ENCODE measurements around the gene TBPL1.
"Not testable (repeated sequence)": the region's sequence is repeated elsewhere in the genome, so short reads cannot be mapped to it uniquely, and the experiment has no call there.

Gene TBPL1

GRCh38 chr6:133952815-133953633, at the start of gene TBPL1:
TSS of gene TBPL1 (plus strand) at chr6:133953224. CDS start at chr6:133980126, 26,902 bp downstream.
- DNase-seq: peak; percentile 94

GRCh38 chr6:133903855-133904254, 49.2 kb upstream of the TBPL1 start:
- no peak for DNase-seq

GRCh38 chr6:133906050-133906449, 47.0 kb upstream of the TBPL1 start:
- DNase-seq: no peak

- peak; percentile 70 for DNase-seq
Observed at GRCh38 chr6:133916650-133917151, 36.3 kb upstream of the TBPL1 start.

GRCh38 chr6:133917781-133918180, 35.2 kb upstream of the TBPL1 start:
- no peak for DNase-seq

- no peak for DNase-seq
Observed at GRCh38 chr6:133918208-133918930, 34.7 kb upstream of the TBPL1 start.

- no peak for DNase-seq
Observed at GRCh38 chr6:133919362-133919761, 33.7 kb upstream of the TBPL1 start.

- DNase-seq: peak; percentile 51
Observed at GRCh38 chr6:133921249-133921859, 31.7 kb upstream of the TBPL1 start.

- peak; percentile 14 for DNase-seq
Observed at GRCh38 chr6:133923938-133924593, 29.0 kb upstream of the TBPL1 start.

GRCh38 chr6:133931221-133931620, 21.8 kb upstream of the TBPL1 start:
- not testable (repeated sequence) for DNase-seq

GRCh38 chr6:133936352-133936751, 16.7 kb upstream of the TBPL1 start:
- not testable (repeated sequence) for DNase-seq

- DNase-seq: no peak
Observed at GRCh38 chr6:133937909-133938308, 15.1 kb upstream of the TBPL1 start.

GRCh38 chr6:133938533-133938932, 14.5 kb upstream of the TBPL1 start:
- no peak for DNase-seq

GRCh38 chr6:133939778-133940667, 13.0 kb upstream of the TBPL1 start:
- no peak for DNase-seq

GRCh38 chr6:133945158-133945557, 7.9 kb upstream of the TBPL1 start:
- no peak for DNase-seq

GRCh38 chr6:133947302-133947900, 5.6 kb upstream of the TBPL1 start:
- DNase-seq: no peak

GRCh38 chr6:133948472-133948871, 4.6 kb upstream of the TBPL1 start:
- DNase-seq: no peak

GRCh38 chr6:133951227-133951626, 1.8 kb upstream of the TBPL1 start:
- DNase-seq: no peak

GRCh38 chr6:133951881-133952814, 876 bp upstream of the TBPL1 start:
- peak; percentile 20 for DNase-seq
